Activated T-helper 2 cell treated with anti-CD3 and anti-CD28 coated beads, Interferon-gamma antibody, Interleukin-2, Interleukin-4, amounts not matched to agents 10 μg/mL and 5 μg/mL and 100 μg/mL, durations not matched to agents 14 hours and 24 hours and 36 hours (primary cell): ENCODE data around the gene MARCHF2. TPM values are rescaled to one million over a fixed set of nuclear protein-coding genes. Genes with fewer than 3 reads are reported as not detected.
A peak's percentile ranks its signal among the peaks of the same experiment; 100 is the strongest.
"Not testable (repeated sequence)": the region's sequence is repeated elsewhere in the genome, so short reads cannot be mapped to it uniquely, and the experiment has no call there.

Experiments
- DNase-seq: peaks from one replicate; pipeline ENCODE4 v3.0.0; 2021; ENCODE audit warnings: low spot score
- H3K27ac Mint-ChIP-seq: one replicate; pipeline ENCODE4 v1.8.0; 2021; ENCODE audit warnings: mixed read lengths
- H3K27me3 Mint-ChIP-seq: one replicate; pipeline ENCODE4 v1.8.0; 2021; ENCODE audit warnings: low read depth, mixed read lengths
- H3K36me3 Mint-ChIP-seq: one replicate; pipeline ENCODE4 v1.8.0; 2021; ENCODE audit warnings: low read depth, mixed read lengths
- H3K4me1 Mint-ChIP-seq: one replicate; pipeline ENCODE4 v1.8.0; 2021; ENCODE audit warnings: low read depth, mixed read lengths
- H3K4me3 Mint-ChIP-seq: one replicate; pipeline ENCODE4 v1.8.0; 2021; ENCODE audit warnings: low read depth, mild to moderate bottlenecking, moderate library complexity, mixed read lengths
- H3K9me3 Mint-ChIP-seq: one replicate; pipeline ENCODE4 v1.8.0; 2021; ENCODE audit warnings: mixed read lengths
- intact Hi-C: fragments of 100-400 bp; cut with micrococcal nuclease; formaldehyde crosslinking; loops from one replicate; pipeline ENCODE4 v1.15.1; 2023
- total RNA-seq: library from RNA; stranded (reverse); gene quantifications from 2 replicates; pipeline ENCODE4 v1.2.3, GENCODE V29; 2022

MARCHF2 gene
- total RNA-seq, 1 donor from 2014 or later: 13.0 TPM

GRCh38 chr19:8441725-8442544, 28.8 kb downstream of the MARCHF2 start:
- no peak for DNase-seq
- intact Hi-C loops: loop anchor here (5.0 kb wide), 2 partner anchors 75 to 390 kb away; partner anchors contain the start of gene CCL25
- H3K9me3 Mint-ChIP-seq: no peaks in the 10 kb centered on the region
- H3K27me3 Mint-ChIP-seq: no peaks in the 10 kb centered on the region
- peaks cover 22% of the 10 kb centered on the region for H3K36me3 Mint-ChIP-seq
- peaks cover 16% of the 10 kb centered on the region for H3K4me1 Mint-ChIP-seq
- peak overlapping the region; percentile 58 for H3K4me3 Mint-ChIP-seq
- no peak overlapping the region for H3K27ac Mint-ChIP-seq

GRCh38 chr19:8444140-8444676, 31.1 kb downstream of the MARCHF2 start:
- Mint-ChIP-seq H3K4me1 (peaks cover 30% of the 10 kb centered on the region), H3K36me3 (peaks cover 35% of the 10 kb centered on the region), H3K27ac (peak overlapping the region; percentile 98), H3K4me3 (peak overlapping the region; percentile 98)
- DNase-seq, H3K9me3 Mint-ChIP-seq, H3K27me3 Mint-ChIP-seq: not testable (repeated sequence)
- intact Hi-C loops: loop anchor here (2.0 to 5.0 kb wide), 3 partner anchors 53 to 392 kb away; partner anchors contain the start of genes CCL25 and RAB11B

GRCh38 chr19:8444677-8445487, 31.8 kb downstream of the MARCHF2 start, which contains the start of gene HNRNPM:
Gene HNRNPM (plus strand): TSS chr19:8444975. CDS start chr19:8444999, 24 bp downstream.
- Mint-ChIP-seq H3K9me3 (no peaks in the 10 kb centered on the region), H3K36me3 (peaks cover 37% of the 10 kb centered on the region), H3K27ac (peak within 1 kb of the TSS; percentile 98), H3K27me3 (no peaks in the 10 kb centered on the region), H3K4me3 (peak within 1 kb of the TSS; percentile 98), H3K4me1 (peaks cover 32% of the 10 kb centered on the region)
- intact Hi-C loops: loop anchor here (2.0 to 5.0 kb wide), 3 partner anchors 54 to 393 kb away; partner anchors contain the start of genes CCL25 and RAB11B
- DNase-seq: peak; percentile 100

GRCh38 chr19:8445488-8446001, 32.4 kb downstream of the MARCHF2 start:
- DNase-seq: peak; percentile 43
- Mint-ChIP-seq H3K27me3 (no peaks in the 10 kb centered on the region), H3K9me3 (no peaks in the 10 kb centered on the region), H3K4me3 (peak overlapping the region; percentile 90), H3K4me1 (peaks cover 36% of the 10 kb centered on the region), H3K27ac (peak overlapping the region; percentile 73), H3K36me3 (peaks cover 39% of the 10 kb centered on the region)
- intact Hi-C loops: loop anchor here (2.0 kb wide), 1 partner anchor 55 kb away; the partner anchor contains the start of gene RAB11B

- intact Hi-C loops: no loop called here
- Mint-ChIP-seq H3K4me3 (peak overlapping the region; percentile 90), H3K27ac (peak overlapping the region; percentile 73), H3K4me1 (peaks cover 38% of the 10 kb centered on the region), H3K9me3 (no peaks in the 10 kb centered on the region), H3K36me3 (peaks cover 41% of the 10 kb centered on the region), H3K27me3 (no peaks in the 10 kb centered on the region)
- DNase-seq: no peak
Measured at GRCh38 chr19:8446061-8446709, 33.1 kb downstream of the MARCHF2 start.

GRCh38 chr19:8449830-8450229, 36.7 kb downstream of the MARCHF2 start:
- H3K4me1 Mint-ChIP-seq: peaks cover 58% of the 10 kb centered on the region
- H3K9me3 Mint-ChIP-seq: no peaks in the 10 kb centered on the region
- no peak for DNase-seq
- H3K27ac Mint-ChIP-seq: no peak overlapping the region
- H3K4me3 Mint-ChIP-seq: no peak overlapping the region
- no peaks in the 10 kb centered on the region for H3K27me3 Mint-ChIP-seq
- peaks cover 61% of the 10 kb centered on the region for H3K36me3 Mint-ChIP-seq
- intact Hi-C loops: no loop called here

GRCh38 chr19:8451377-8451776, 38.3 kb downstream of the MARCHF2 start:
- H3K27me3 Mint-ChIP-seq: no peaks in the 10 kb centered on the region
- intact Hi-C loops: no loop called here
- H3K9me3 Mint-ChIP-seq: no peaks in the 10 kb centered on the region
- peaks cover 64% of the 10 kb centered on the region for H3K4me1 Mint-ChIP-seq
- no peak overlapping the region for H3K27ac Mint-ChIP-seq
- H3K4me3 Mint-ChIP-seq: no peak overlapping the region
- peaks cover 66% of the 10 kb centered on the region for H3K36me3 Mint-ChIP-seq
- DNase-seq: no peak

- peaks cover 66% of the 10 kb centered on the region for H3K36me3 Mint-ChIP-seq
- intact Hi-C loops: no loop called here
- peaks cover 63% of the 10 kb centered on the region for H3K4me1 Mint-ChIP-seq
- no peak overlapping the region for H3K4me3 Mint-ChIP-seq
- no peaks in the 10 kb centered on the region for H3K27me3 Mint-ChIP-seq
- H3K9me3 Mint-ChIP-seq: no peaks in the 10 kb centered on the region
- no peak for DNase-seq
- no peak overlapping the region for H3K27ac Mint-ChIP-seq
Measured at GRCh38 chr19:8451885-8452284, 38.8 kb downstream of the MARCHF2 start.

- Mint-ChIP-seq H3K27me3 (no peaks in the 10 kb centered on the region), H3K27ac (no peak overlapping the region), H3K9me3 (no peaks in the 10 kb centered on the region), H3K4me3 (no peak overlapping the region), H3K4me1 (peaks cover 61% of the 10 kb centered on the region), H3K36me3 (peaks cover 63% of the 10 kb centered on the region)
- intact Hi-C loops: no loop called here
- no peak for DNase-seq
Measured at GRCh38 chr19:8452446-8453123, 39.5 kb downstream of the MARCHF2 start.

GRCh38 chr19:8453616-8454015, 40.5 kb downstream of the MARCHF2 start:
- H3K36me3 Mint-ChIP-seq: peaks cover 66% of the 10 kb centered on the region
- no peak overlapping the region for H3K4me3 Mint-ChIP-seq
- no peak for DNase-seq
- peaks cover 66% of the 10 kb centered on the region for H3K4me1 Mint-ChIP-seq
- no peaks in the 10 kb centered on the region for H3K9me3 Mint-ChIP-seq
- intact Hi-C loops: no loop called here
- no peaks in the 10 kb centered on the region for H3K27me3 Mint-ChIP-seq
- no peak overlapping the region for H3K27ac Mint-ChIP-seq

GRCh38 chr19:8454218-8454617, 41.1 kb downstream of the MARCHF2 start:
- H3K4me3 Mint-ChIP-seq: no peak overlapping the region
- H3K27me3 Mint-ChIP-seq: no peaks in the 10 kb centered on the region
- H3K4me1 Mint-ChIP-seq: peaks cover 61% of the 10 kb centered on the region
- H3K27ac Mint-ChIP-seq: no peak overlapping the region
- intact Hi-C loops: no loop called here
- DNase-seq: no peak
- H3K36me3 Mint-ChIP-seq: peaks cover 68% of the 10 kb centered on the region
- no peaks in the 10 kb centered on the region for H3K9me3 Mint-ChIP-seq
